ENCODE data around the gene GKN1. TPM values are rescaled to one million over a fixed set of nuclear protein-coding genes. Genes with fewer than 3 reads are reported as not detected.

Gene GKN1
- total RNA-seq, 1 donor from 2014 or later: not detected

GRCh38 chr2:69013840-69014821 lies 39.7 kb downstream of the GKN1 start:
- no peaks in the 10 kb centered on the region for H3K36me3 Mint-ChIP-seq (ENCODE audit: low read depth)
- DNase-seq (ENCODE audit: low spot score): no peak
- no peaks in the 10 kb centered on the region for H3K9me3 Mint-ChIP-seq
- peak overlapping the region; percentile 75 for H3K4me3 Mint-ChIP-seq (ENCODE audit: low read depth)
- H3K27me3 Mint-ChIP-seq (ENCODE audit: low read depth): peaks cover 64% of the 10 kb centered on the region
- intact Hi-C loops (cut with micrococcal nuclease): loop anchor here (2.0 to 10.0 kb wide), 4 partner anchors 41 to 549 kb away; partner anchors contain the start of genes APLF and FBXO48
- H3K4me1 Mint-ChIP-seq (ENCODE audit: low read depth): peaks cover 10% of the 10 kb centered on the region
- H3K27ac Mint-ChIP-seq: no peak overlapping the region

- peaks cover 10% of the 10 kb centered on the region for H3K4me1 Mint-ChIP-seq (ENCODE audit: low read depth)
These were observed 42.6 kb downstream of the GKN1 start for GRCh38 chr2:69017080-69017479.

GRCh38 chr2:69017835-69018234 lies 43.4 kb downstream of the GKN1 start:
- no peak for DNase-seq (ENCODE audit: low spot score)
- Mint-ChIP-seq H3K4me1 (ENCODE audit: low read depth) (peaks cover 5% of the 10 kb centered on the region), H3K9me3 (no peaks in the 10 kb centered on the region), H3K27ac (no peak overlapping the region), H3K36me3 (ENCODE audit: low read depth) (no peaks in the 10 kb centered on the region), H3K4me3 (ENCODE audit: low read depth) (no peak overlapping the region), H3K27me3 (ENCODE audit: low read depth) (peaks cover 50% of the 10 kb centered on the region)
- intact Hi-C loops (cut with micrococcal nuclease): loop anchor here (10.0 kb wide), 1 partner anchor 553 kb away; the partner anchor contains the start of genes APLF and FBXO48

More at GRCh38 chr2:69017080-69017479, 42.6 kb downstream of the GKN1 start:
- Mint-ChIP-seq H3K4me3 (ENCODE audit: low read depth) (no peak overlapping the region), H3K36me3 (ENCODE audit: low read depth) (no peaks in the 10 kb centered on the region), H3K9me3 (no peaks in the 10 kb centered on the region), H3K27ac (no peak overlapping the region), H3K27me3 (ENCODE audit: low read depth) (peaks cover 57% of the 10 kb centered on the region)
- intact Hi-C loops (cut with micrococcal nuclease): loop anchor here (10.0 kb wide), 1 partner anchor 552 kb away; the partner anchor contains the start of genes APLF and FBXO48
- DNase-seq (ENCODE audit: low spot score): no peak

- Mint-ChIP-seq H3K9me3 (no peaks in the 10 kb centered on the region), H3K4me3 (ENCODE audit: low read depth) (no peak overlapping the region), H3K27me3 (ENCODE audit: low read depth) (peaks cover 45% of the 10 kb centered on the region), H3K27ac (no peak overlapping the region), H3K36me3 (ENCODE audit: low read depth) (no peaks in the 10 kb centered on the region), H3K4me1 (ENCODE audit: low read depth) (peaks cover 4% of the 10 kb centered on the region)
- DNase-seq (ENCODE audit: low spot score): no peak
- intact Hi-C loops (cut with micrococcal nuclease): loop anchor here (10.0 kb wide), 1 partner anchor 554 kb away; the partner anchor contains the start of genes APLF and FBXO48
These were observed 44.3 kb downstream of the GKN1 start for GRCh38 chr2:69018678-69019095.

GRCh38 chr2:69020496-69021426 lies 46.3 kb downstream of the GKN1 start:
- intact Hi-C loops (cut with micrococcal nuclease): no loop called here
- Mint-ChIP-seq H3K4me1 (ENCODE audit: low read depth) (no peaks in the 10 kb centered on the region), H3K27me3 (ENCODE audit: low read depth) (peaks cover 31% of the 10 kb centered on the region), H3K36me3 (ENCODE audit: low read depth) (no peaks in the 10 kb centered on the region), H3K4me3 (ENCODE audit: low read depth) (no peak overlapping the region), H3K27ac (no peak overlapping the region), H3K9me3 (no peaks in the 10 kb centered on the region)
- DNase-seq (ENCODE audit: low spot score): no peak

- Mint-ChIP-seq H3K4me1 (ENCODE audit: low read depth) (no peaks in the 10 kb centered on the region), H3K27ac (no peak overlapping the region), H3K36me3 (ENCODE audit: low read depth) (no peaks in the 10 kb centered on the region), H3K9me3 (no peaks in the 10 kb centered on the region), H3K27me3 (ENCODE audit: low read depth) (peaks cover 33% of the 10 kb centered on the region), H3K4me3 (ENCODE audit: low read depth) (no peak overlapping the region)
- intact Hi-C loops (cut with micrococcal nuclease): no loop called here
- DNase-seq (ENCODE audit: low spot score): no peak
These were observed 47.3 kb downstream of the GKN1 start for GRCh38 chr2:69021727-69022126.

- DNase-seq (ENCODE audit: low spot score): no peak
- Mint-ChIP-seq H3K9me3 (no peaks in the 10 kb centered on the region), H3K27me3 (ENCODE audit: low read depth) (peaks cover 29% of the 10 kb centered on the region)
These were observed 48.1 kb downstream of the GKN1 start for GRCh38 chr2:69022548-69022947.

GRCh38 chr2:69023236-69023635 lies 48.8 kb downstream of the GKN1 start:
- Mint-ChIP-seq H3K9me3 (no peaks in the 10 kb centered on the region), H3K27ac (no peak overlapping the region), H3K4me1 (ENCODE audit: low read depth) (no peaks in the 10 kb centered on the region), H3K4me3 (ENCODE audit: low read depth) (no peak overlapping the region), H3K36me3 (ENCODE audit: low read depth) (no peaks in the 10 kb centered on the region), H3K27me3 (ENCODE audit: low read depth) (peaks cover 29% of the 10 kb centered on the region)
- intact Hi-C loops (cut with micrococcal nuclease): no loop called here
- no peak for DNase-seq (ENCODE audit: low spot score)

More at GRCh38 chr2:69022548-69022947, 48.1 kb downstream of the GKN1 start:
- H3K4me1 Mint-ChIP-seq (ENCODE audit: low read depth): no peaks in the 10 kb centered on the region
- intact Hi-C loops (cut with micrococcal nuclease): no loop called here
- H3K36me3 Mint-ChIP-seq (ENCODE audit: low read depth): no peaks in the 10 kb centered on the region
- no peak overlapping the region for H3K27ac Mint-ChIP-seq
- no peak overlapping the region for H3K4me3 Mint-ChIP-seq (ENCODE audit: low read depth)

- H3K27me3 Mint-ChIP-seq (ENCODE audit: low read depth): peaks cover 25% of the 10 kb centered on the region
- DNase-seq (ENCODE audit: low spot score): no peak
- H3K9me3 Mint-ChIP-seq: no peaks in the 10 kb centered on the region
- no peaks in the 10 kb centered on the region for H3K36me3 Mint-ChIP-seq (ENCODE audit: low read depth)
- no peak overlapping the region for H3K27ac Mint-ChIP-seq
- intact Hi-C loops (cut with micrococcal nuclease): loop anchor here (1.0 kb wide), 1 partner anchor 281 kb away; no protein-coding TSS in a partner anchor
- H3K4me3 Mint-ChIP-seq (ENCODE audit: low read depth): no peak overlapping the region
- H3K4me1 Mint-ChIP-seq (ENCODE audit: low read depth): no peaks in the 10 kb centered on the region
These were observed 51.6 kb downstream of the GKN1 start for GRCh38 chr2:69026026-69026425.

- Mint-ChIP-seq H3K27ac (no peak overlapping the region), H3K4me3 (ENCODE audit: low read depth) (no peak overlapping the region), H3K4me1 (ENCODE audit: low read depth) (no peaks in the 10 kb centered on the region), H3K27me3 (ENCODE audit: low read depth) (peaks cover 25% of the 10 kb centered on the region), H3K9me3 (no peaks in the 10 kb centered on the region), H3K36me3 (ENCODE audit: low read depth) (no peaks in the 10 kb centered on the region)
- intact Hi-C loops (cut with micrococcal nuclease): loop anchor here (1.0 kb wide), 1 partner anchor 280 kb away; no protein-coding TSS in a partner anchor
- DNase-seq (ENCODE audit: low spot score): no peak
These were observed 52.4 kb downstream of the GKN1 start for GRCh38 chr2:69026691-69027459.

Measured in activated T-helper 2 cell treated with anti-CD3 and anti-CD28 coated beads, Interferon-gamma antibody, Interleukin-2, Interleukin-4, amounts not matched to agents 10 μg/mL and 5 μg/mL and 100 μg/mL, durations not matched to agents 14 hours and 24 hours and 36 hours (primary cell).